PC-3 (cell line): ENCODE results near the gene GUCY2D.

ENCODE experiments used
- EZH2 ChIP-seq: fragments of 300-600 bp; sonication (generic); IDR thresholded peaks from one replicate; pipeline ENCODE4 v1.6.1; 2017; ENCODE audit warnings: antibody characterized with exemption, mild to moderate bottlenecking, low read length; ENCODE audit not compliant: unreplicated experiment
- EZH2phosphoT487 ChIP-seq: fragments of 300-600 bp; sonication (generic); IDR thresholded peaks from 2 replicates; pipeline ENCODE4 v1.6.1; 2018; ENCODE audit warnings: mild to moderate bottlenecking, antibody characterized with exemption, low read length, borderline replicate concordance
- TF ChIP-seq, protein P1 (sequence below): fragments of 300-600 bp; sonication (generic); conservative IDR thresholded peaks from 2 replicates; pipeline ENCODE4 v1.5.1; 2017; ENCODE audit warnings: antibody characterized with exemption, low read depth, mild to moderate bottlenecking, low read length

GRCh38 chr17:8048236-8048635, 45.8 kb downstream of the GUCY2D start:
- TF ChIP-seq, protein P1, sequence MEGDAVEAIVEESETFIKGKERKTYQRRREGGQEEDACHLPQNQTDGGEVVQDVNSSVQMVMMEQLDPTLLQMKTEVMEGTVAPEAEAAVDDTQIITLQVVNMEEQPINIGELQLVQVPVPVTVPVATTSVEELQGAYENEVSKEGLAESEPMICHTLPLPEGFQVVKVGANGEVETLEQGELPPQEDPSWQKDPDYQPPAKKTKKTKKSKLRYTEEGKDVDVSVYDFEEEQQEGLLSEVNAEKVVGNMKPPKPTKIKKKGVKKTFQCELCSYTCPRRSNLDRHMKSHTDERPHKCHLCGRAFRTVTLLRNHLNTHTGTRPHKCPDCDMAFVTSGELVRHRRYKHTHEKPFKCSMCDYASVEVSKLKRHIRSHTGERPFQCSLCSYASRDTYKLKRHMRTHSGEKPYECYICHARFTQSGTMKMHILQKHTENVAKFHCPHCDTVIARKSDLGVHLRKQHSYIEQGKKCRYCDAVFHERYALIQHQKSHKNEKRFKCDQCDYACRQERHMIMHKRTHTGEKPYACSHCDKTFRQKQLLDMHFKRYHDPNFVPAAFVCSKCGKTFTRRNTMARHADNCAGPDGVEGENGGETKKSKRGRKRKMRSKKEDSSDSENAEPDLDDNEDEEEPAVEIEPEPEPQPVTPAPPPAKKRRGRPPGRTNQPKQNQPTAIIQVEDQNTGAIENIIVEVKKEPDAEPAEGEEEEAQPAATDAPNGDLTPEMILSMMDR: no peak
- no peak for TF ChIP-seq EZH2
- TF ChIP-seq EZH2phosphoT487: no peak
